Measurements from ENCODE around the gene ATP8B3. TPM values are rescaled to one million over a fixed set of nuclear protein-coding genes. Genes with fewer than 3 reads are reported as not detected.
"Not testable (repeated sequence)": the region's sequence is repeated elsewhere in the genome, so short reads cannot be mapped to it uniquely, and the experiment has no call there.

The ATP8B3 gene
- total RNA-seq, 1 donor from 2014 or later = 0.52 TPM

- Histone ChIP-seq H3K4me3 (ENCODE audit: low read length in 3 of 3) (no peak overlapping the region), H3K36me3 (ENCODE audit: control insufficient read depth in 3 of 3, insufficient read depth in 3 of 3, low read length in 3 of 3) (no peaks in the 10 kb centered on the region), H3K9ac (ENCODE audit: low read depth in 1 of 3, low read length in 3 of 3) (no peak overlapping the region), H3K27ac (ENCODE audit: low read depth, low read length) (no peak overlapping the region), H3K27me3 (ENCODE audit: control insufficient read depth in 3 of 3, insufficient read depth in 3 of 3, low read length in 3 of 3) (peaks cover 21 to 28% (median 23%) of the 10 kb centered on the region in 3 donors), H3K9me3 (ENCODE audit: control insufficient read depth in 3 of 3, low read length in 3 of 3) (no peaks in the 10 kb centered on the region), H3K4me1 (ENCODE audit: control insufficient read depth in 3 of 3, insufficient read depth in 3 of 3, low read length in 3 of 3) (peaks cover 4 to 6% (median 4%) of the 10 kb centered on the region in 3 donors)
Observed at GRCh38 chr19:1799695-1800342, 12.3 kb downstream of the ATP8B3 start.

DNA sequence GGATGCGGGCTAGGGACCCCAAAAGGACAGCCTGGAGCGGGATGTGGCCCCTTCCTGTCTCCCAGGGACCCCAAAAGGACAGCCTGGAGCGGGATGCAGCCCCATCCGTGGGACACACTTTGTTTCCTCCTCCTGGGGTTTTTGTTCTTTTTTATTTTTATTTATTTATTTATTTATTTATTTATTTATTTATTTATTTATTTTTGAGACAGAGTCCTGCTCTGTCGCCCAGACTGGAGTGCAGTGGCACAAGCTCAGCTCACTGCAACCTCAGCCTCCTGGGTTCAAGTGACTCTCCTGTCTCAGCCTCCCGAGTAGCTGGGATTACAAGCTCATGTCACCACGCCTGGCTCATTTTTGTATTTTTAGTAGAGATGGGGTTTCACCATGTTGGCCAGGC is 14.8 kb downstream of the ATP8B3 start:
- peaks cover 17 to 28% (median 21%) of the 10 kb centered on the region in 3 donors for H3K27me3 ChIP-seq (ENCODE audit: control insufficient read depth in 3 of 3, insufficient read depth in 3 of 3, low read length in 3 of 3)
- H3K4me1 ChIP-seq (ENCODE audit: control insufficient read depth in 3 of 3, insufficient read depth in 3 of 3, low read length in 3 of 3); H3K4me3 ChIP-seq (ENCODE audit: low read length in 3 of 3); H3K27ac ChIP-seq (ENCODE audit: low read depth, low read length); H3K9me3 ChIP-seq (ENCODE audit: control insufficient read depth in 3 of 3, low read length in 3 of 3); H3K9ac ChIP-seq (ENCODE audit: low read depth in 1 of 3, low read length in 3 of 3); H3K36me3 ChIP-seq (ENCODE audit: control insufficient read depth in 3 of 3, insufficient read depth in 3 of 3, low read length in 3 of 3): not testable (repeated sequence)

GRCh38 chr19:1796395-1797142 is 15.5 kb downstream of the ATP8B3 start:
- Histone ChIP-seq H3K4me3 (ENCODE audit: low read length in 3 of 3) (no peak overlapping the region), H3K27me3 (ENCODE audit: control insufficient read depth in 3 of 3, insufficient read depth in 3 of 3, low read length in 3 of 3) (peaks cover 17 to 32% (median 21%) of the 10 kb centered on the region in 3 donors), H3K36me3 (ENCODE audit: control insufficient read depth in 3 of 3, insufficient read depth in 3 of 3, low read length in 3 of 3) (no peaks in the 10 kb centered on the region), H3K4me1 (ENCODE audit: control insufficient read depth in 3 of 3, insufficient read depth in 3 of 3, low read length in 3 of 3) (peaks cover 4 to 6% (median 4%) of the 10 kb centered on the region in 3 donors), H3K9ac (ENCODE audit: low read depth in 1 of 3, low read length in 3 of 3) (no peak overlapping the region), H3K9me3 (ENCODE audit: control insufficient read depth in 3 of 3, low read length in 3 of 3) (no peaks in the 10 kb centered on the region), H3K27ac (ENCODE audit: low read depth, low read length) (no peak overlapping the region)

- no peaks in the 10 kb centered on the region for H3K9me3 ChIP-seq (ENCODE audit: control insufficient read depth in 3 of 3, low read length in 3 of 3)
- no peak overlapping the region for H3K4me3 ChIP-seq (ENCODE audit: low read length in 3 of 3)
- H3K36me3 ChIP-seq (ENCODE audit: control insufficient read depth in 3 of 3, insufficient read depth in 3 of 3, low read length in 3 of 3) = no peaks in the 10 kb centered on the region
- no peak overlapping the region for H3K9ac ChIP-seq (ENCODE audit: low read depth in 1 of 3, low read length in 3 of 3)
- peaks cover 16 to 33% (median 20%) of the 10 kb centered on the region in 3 donors for H3K27me3 ChIP-seq (ENCODE audit: control insufficient read depth in 3 of 3, insufficient read depth in 3 of 3, low read length in 3 of 3)
- peaks cover 4 to 6% (median 4%) of the 10 kb centered on the region in 3 donors for H3K4me1 ChIP-seq (ENCODE audit: control insufficient read depth in 3 of 3, insufficient read depth in 3 of 3, low read length in 3 of 3)
- H3K27ac ChIP-seq (ENCODE audit: low read depth, low read length) = no peak overlapping the region
Observed at GRCh38 chr19:1794424-1795172, 17.5 kb downstream of the ATP8B3 start.

GRCh38 chr19:1791879-1792278 is 20.2 kb downstream of the ATP8B3 start:
- Histone ChIP-seq H3K4me1 (ENCODE audit: control insufficient read depth in 3 of 3, insufficient read depth in 3 of 3, low read length in 3 of 3) (peaks cover 4 to 6% (median 6%) of the 10 kb centered on the region in 3 donors), H3K27me3 (ENCODE audit: control insufficient read depth in 3 of 3, insufficient read depth in 3 of 3, low read length in 3 of 3) (peaks cover 25 to 36% (median 26%) of the 10 kb centered on the region in 3 donors), H3K4me3 (ENCODE audit: low read length in 3 of 3) (no peak overlapping the region), H3K9ac (ENCODE audit: low read depth in 1 of 3, low read length in 3 of 3) (no peak overlapping the region), H3K9me3 (ENCODE audit: control insufficient read depth in 3 of 3, low read length in 3 of 3) (no peaks in the 10 kb centered on the region), H3K36me3 (ENCODE audit: control insufficient read depth in 3 of 3, insufficient read depth in 3 of 3, low read length in 3 of 3) (no peaks in the 10 kb centered on the region), H3K27ac (ENCODE audit: low read depth, low read length) (no peak overlapping the region)

GRCh38 chr19:1790054-1790792 is 21.9 kb downstream of the ATP8B3 start:
- Histone ChIP-seq H3K27ac (ENCODE audit: low read depth, low read length) (no peak overlapping the region), H3K4me3 (ENCODE audit: low read length in 3 of 3) (no peak overlapping the region), H3K4me1 (ENCODE audit: control insufficient read depth in 3 of 3, insufficient read depth in 3 of 3, low read length in 3 of 3) (peaks cover 0 to 2% (median 0%) of the 10 kb centered on the region in 3 donors), H3K9me3 (ENCODE audit: control insufficient read depth in 3 of 3, low read length in 3 of 3) (no peaks in the 10 kb centered on the region), H3K27me3 (ENCODE audit: control insufficient read depth in 3 of 3, insufficient read depth in 3 of 3, low read length in 3 of 3) (peaks cover 11 to 26% (median 19%) of the 10 kb centered on the region in 3 donors), H3K9ac (ENCODE audit: low read depth in 1 of 3, low read length in 3 of 3) (no peak overlapping the region), H3K36me3 (ENCODE audit: control insufficient read depth in 3 of 3, insufficient read depth in 3 of 3, low read length in 3 of 3) (no peaks in the 10 kb centered on the region)

DNA sequence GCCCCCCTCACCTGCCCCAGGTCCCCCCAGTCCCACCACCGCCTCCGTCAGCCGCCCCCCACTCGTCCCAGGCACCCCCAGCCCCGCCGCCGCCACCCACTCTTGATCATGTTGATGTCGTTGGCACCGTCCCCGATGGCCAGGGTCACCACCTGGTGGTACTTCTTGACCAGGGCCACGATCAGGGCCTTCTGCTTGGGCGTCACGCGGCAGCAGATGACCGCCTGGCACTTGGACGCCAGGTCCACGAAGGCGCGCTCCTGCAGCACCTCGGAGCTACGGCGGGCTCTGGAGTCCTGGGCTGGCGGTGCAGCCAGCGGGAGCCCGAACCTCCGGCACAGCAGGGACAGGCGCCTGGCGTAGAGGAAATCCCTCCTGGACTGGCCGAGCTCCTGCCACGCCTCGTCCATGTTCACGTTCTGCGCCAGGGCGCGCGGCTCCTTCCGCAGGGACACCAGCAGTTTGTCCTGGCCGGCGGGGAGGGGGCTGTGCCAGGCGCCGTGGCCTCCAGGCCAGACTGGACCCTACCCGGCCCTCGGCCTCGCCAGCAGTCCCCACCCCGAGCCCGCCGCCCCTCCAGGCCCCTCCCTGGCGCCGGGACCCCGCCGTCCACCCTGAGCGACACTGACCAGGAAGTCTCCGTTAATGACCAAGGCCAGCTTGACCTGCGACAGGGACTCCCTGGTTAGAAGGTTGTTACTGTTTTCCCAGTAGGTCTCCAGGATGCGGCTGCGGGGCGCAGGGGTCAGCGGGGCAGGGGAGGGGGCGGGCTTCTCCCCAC is 22.6 kb downstream of the ATP8B3 start:
- peaks cover 17 to 32% (median 24%) of the 10 kb centered on the region in 3 donors for H3K27me3 ChIP-seq (ENCODE audit: control insufficient read depth in 3 of 3, insufficient read depth in 3 of 3, low read length in 3 of 3)
- H3K4me3 ChIP-seq (ENCODE audit: low read length in 3 of 3) = no peak overlapping the region
- no peaks in the 10 kb centered on the region for H3K36me3 ChIP-seq (ENCODE audit: control insufficient read depth in 3 of 3, insufficient read depth in 3 of 3, low read length in 3 of 3)
- no peak overlapping the region for H3K27ac ChIP-seq (ENCODE audit: low read depth, low read length)
- H3K4me1 ChIP-seq (ENCODE audit: control insufficient read depth in 3 of 3, insufficient read depth in 3 of 3, low read length in 3 of 3) = peaks cover 0 to 2% (median 0%) of the 10 kb centered on the region in 3 donors
- no peak overlapping the region for H3K9ac ChIP-seq (ENCODE audit: low read depth in 1 of 3, low read length in 3 of 3)
- no peaks in the 10 kb centered on the region for H3K9me3 ChIP-seq (ENCODE audit: control insufficient read depth in 3 of 3, low read length in 3 of 3)

DNA sequence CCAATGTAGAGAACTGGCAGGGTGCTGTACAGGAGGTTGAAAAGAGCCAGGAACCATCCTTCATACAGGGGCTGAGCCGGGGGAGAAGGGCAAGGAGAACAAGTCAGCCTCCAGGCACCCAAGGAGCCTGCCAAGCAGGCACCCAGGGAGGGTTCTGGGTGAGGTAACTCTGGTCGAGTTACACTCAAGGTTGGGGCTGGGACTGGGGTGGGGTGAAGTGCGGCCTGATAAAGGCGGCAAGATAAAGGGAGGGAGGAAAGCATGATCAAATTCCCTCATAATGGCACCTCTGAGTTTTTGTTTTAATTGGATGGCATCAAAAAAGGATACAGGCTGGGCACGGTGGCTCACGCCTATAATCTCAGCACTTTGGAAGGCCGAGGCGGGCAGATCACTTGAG is 25.0 kb downstream of the ATP8B3 start:
- Histone ChIP-seq H3K9me3 (ENCODE audit: control insufficient read depth in 3 of 3, low read length in 3 of 3) (peaks cover under 1 to 10% (median 3%) of the 10 kb centered on the region in 3 donors), H3K4me1 (ENCODE audit: control insufficient read depth in 3 of 3, insufficient read depth in 3 of 3, low read length in 3 of 3) (peaks cover 0 to 2% (median 0%) of the 10 kb centered on the region in 3 donors), H3K9ac (ENCODE audit: low read depth in 1 of 3, low read length in 3 of 3) (no peak overlapping the region), H3K27ac (ENCODE audit: low read depth, low read length) (no peak overlapping the region), H3K36me3 (ENCODE audit: control insufficient read depth in 3 of 3, insufficient read depth in 3 of 3, low read length in 3 of 3) (no peaks in the 10 kb centered on the region), H3K27me3 (ENCODE audit: control insufficient read depth in 3 of 3, insufficient read depth in 3 of 3, low read length in 3 of 3) (peaks cover 37 to 55% (median 38%) of the 10 kb centered on the region in 3 donors), H3K4me3 (ENCODE audit: low read length in 3 of 3) (no peak overlapping the region)

DNA sequence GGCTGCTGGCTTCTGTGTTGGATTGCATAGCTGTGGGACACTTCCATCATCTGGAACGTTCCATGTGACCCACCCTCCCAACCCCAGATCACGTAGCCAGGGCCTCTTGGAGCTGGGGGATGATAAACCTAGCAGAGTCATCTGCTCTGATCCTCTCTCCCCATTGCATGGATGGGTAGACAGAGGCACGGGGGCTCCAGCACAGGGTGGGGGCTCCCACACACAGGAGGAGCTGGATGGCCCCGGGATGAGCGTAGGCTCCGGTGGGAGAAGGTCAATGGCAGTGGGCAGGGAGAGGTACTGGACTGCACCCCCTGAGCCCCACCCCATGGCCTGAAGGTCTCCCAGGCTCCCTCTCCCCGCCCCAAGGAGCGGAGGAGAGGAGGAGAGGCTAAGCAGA is 25.4 kb downstream of the ATP8B3 start:
- Histone ChIP-seq H3K4me3 (ENCODE audit: low read length in 3 of 3) (no peak overlapping the region), H3K27me3 (ENCODE audit: control insufficient read depth in 3 of 3, insufficient read depth in 3 of 3, low read length in 3 of 3) (peaks cover 39 to 53% (median 42%) of the 10 kb centered on the region in 3 donors), H3K9me3 (ENCODE audit: control insufficient read depth in 3 of 3, low read length in 3 of 3) (peaks cover 5 to 11% (median 7%) of the 10 kb centered on the region in 3 donors), H3K27ac (ENCODE audit: low read depth, low read length) (no peak overlapping the region), H3K9ac (ENCODE audit: low read depth in 1 of 3, low read length in 3 of 3) (no peak overlapping the region), H3K4me1 (ENCODE audit: control insufficient read depth in 3 of 3, insufficient read depth in 3 of 3, low read length in 3 of 3) (peaks cover 0 to 2% (median 0%) of the 10 kb centered on the region in 3 donors), H3K36me3 (ENCODE audit: control insufficient read depth in 3 of 3, insufficient read depth in 3 of 3, low read length in 3 of 3) (no peaks in the 10 kb centered on the region)

Data from skeletal muscle tissue (tissue), 4 donors.